Natural killer cell (primary cell): ENCODE measurements around the gene ADGRV1. TPM values are rescaled to one million over a fixed set of nuclear protein-coding genes. Genes with fewer than 3 reads are reported as not detected.

ENCODE experiments used
- ATAC-seq, 3 donors: fragments of 150-1000 bp in 2 of 3; fragments of 200-7000 bp in 1 of 3; cut with Tn5 transposase; 1 replicate in 1 of 3; 2 replicates in 2 of 3; pipeline ENCODE4 v1.10.0; 2021; ENCODE audit warnings: mild to moderate bottlenecking in 2 of 3, moderate library complexity in 2 of 3
- DNase-seq, 2 donors: peaks; one replicate each; pipeline versions ENCODE4 v3.0.0 to v3.0.0-alpha.2; 2013 to 2021; ENCODE audit warnings: mixed read lengths in 1 of 2
- H3K27ac ChIP-seq: one replicate; pipeline ENCODE4 v1.5.1; 2013; ENCODE audit warnings: mild to moderate bottlenecking, low read length
- H3K27me3 ChIP-seq: one replicate; pipeline ENCODE4 v1.6.1; 2013; ENCODE audit warnings: low read length; ENCODE audit not compliant: control insufficient read depth, insufficient read depth
- H3K36me3 ChIP-seq: one replicate; pipeline ENCODE4 v1.6.1; 2013; ENCODE audit warnings: low read length; ENCODE audit not compliant: control insufficient read depth, insufficient read depth
- H3K4me1 ChIP-seq: one replicate; pipeline ENCODE4 v1.6.1; 2013; ENCODE audit warnings: low read length; ENCODE audit not compliant: control insufficient read depth, insufficient read depth
- H3K4me3 ChIP-seq: one replicate; pipeline ENCODE4 v1.5.1; 2013; ENCODE audit warnings: low read length
- H3K9me3 ChIP-seq: one replicate; pipeline ENCODE4 v1.6.1; 2013; ENCODE audit warnings: low read length; ENCODE audit not compliant: control insufficient read depth, insufficient read depth
- H3K27ac Mint-ChIP-seq, 2 donors: one replicate each; pipeline ENCODE4 v1.8.0; 2022; ENCODE audit warnings: mild to moderate bottlenecking in 2 of 2, mixed read lengths in 2 of 2, moderate library complexity in 1 of 2
- H3K27me3 Mint-ChIP-seq, 2 donors: one replicate each; pipeline ENCODE4 v1.8.0; 2022; ENCODE audit warnings: low read depth in 2 of 2, mixed read lengths in 2 of 2
- H3K36me3 Mint-ChIP-seq: one replicate; pipeline ENCODE4 v1.8.0; 2022; ENCODE audit warnings: mixed read lengths
- H3K4me1 Mint-ChIP-seq, 2 donors: one replicate each; pipeline ENCODE4 v1.8.0; 2022; ENCODE audit warnings: mixed read lengths in 2 of 2
- H3K4me3 Mint-ChIP-seq: one replicate; pipeline ENCODE4 v1.8.0; 2022; ENCODE audit warnings: mild to moderate bottlenecking, moderate library complexity, mixed read lengths
- H3K9me3 Mint-ChIP-seq, 2 donors: one replicate each; pipeline ENCODE4 v1.8.0; 2022; ENCODE audit warnings: mixed read lengths in 2 of 2
- WGBS: methylation state at CpG from one replicate; pipeline ENCODE4 v1.1.7; 2013; ENCODE audit warnings: missing lambda C conversion rate; ENCODE audit not compliant: insufficient coverage; 5-methylcytosine and 5-hydroxymethylcytosine counted together
- intact Hi-C: fragments of 100-400 bp; cut with micrococcal nuclease; formaldehyde crosslinking; loops from one replicate; pipeline ENCODE4 v1.14.2; 2022
- total RNA-seq, 4 donors: library from RNA; stranded (reverse); fragments of 120-200 nt in 1 of 4; gene quantifications; one replicate each; pipeline versions ENCODE4 v1.2.3 to v1.2.4, GENCODE V29; 2013 to 2022
- TF ChIP-seq, protein P1 (sequence below): fragments of 200-600 bp; IDR thresholded peaks from one replicate; pipeline ENCODE4 v1.8.0; 2022; ENCODE audit warnings: antibody characterized with exemption

ADGRV1 gene
- total RNA-seq, 3 donors from 2014 or later (not counting 1 experiment from before 2014, with no cell fraction given) = 0.50 to 0.71 TPM; not detected in 1

GRCh38 chr5:91129748-91130147 is 571.2 kb downstream of the ADGRV1 start:
- no peak overlapping the region for H3K27ac Mint-ChIP-seq
- Histone ChIP-seq H3K9me3 (no peaks in the 10 kb centered on the region), H3K27me3 (no peaks in the 10 kb centered on the region), H3K27ac (no peak overlapping the region), H3K4me3 (no peak overlapping the region), H3K36me3 (no peaks in the 10 kb centered on the region), H3K4me1 (no peaks in the 10 kb centered on the region)
- no peak overlapping the region for H3K4me3 Mint-ChIP-seq
- no peaks in the 10 kb centered on the region for H3K9me3 Mint-ChIP-seq
- intact Hi-C loops = no loop called here
- H3K36me3 Mint-ChIP-seq = no peaks in the 10 kb centered on the region
- no peak for ATAC-seq
- WGBS = 89% methylated on average over 1 of the region's 1 CpG
- DNase-seq = no peak
- H3K4me1 Mint-ChIP-seq = no peaks in the 10 kb centered on the region
- TF ChIP-seq, protein P1, sequence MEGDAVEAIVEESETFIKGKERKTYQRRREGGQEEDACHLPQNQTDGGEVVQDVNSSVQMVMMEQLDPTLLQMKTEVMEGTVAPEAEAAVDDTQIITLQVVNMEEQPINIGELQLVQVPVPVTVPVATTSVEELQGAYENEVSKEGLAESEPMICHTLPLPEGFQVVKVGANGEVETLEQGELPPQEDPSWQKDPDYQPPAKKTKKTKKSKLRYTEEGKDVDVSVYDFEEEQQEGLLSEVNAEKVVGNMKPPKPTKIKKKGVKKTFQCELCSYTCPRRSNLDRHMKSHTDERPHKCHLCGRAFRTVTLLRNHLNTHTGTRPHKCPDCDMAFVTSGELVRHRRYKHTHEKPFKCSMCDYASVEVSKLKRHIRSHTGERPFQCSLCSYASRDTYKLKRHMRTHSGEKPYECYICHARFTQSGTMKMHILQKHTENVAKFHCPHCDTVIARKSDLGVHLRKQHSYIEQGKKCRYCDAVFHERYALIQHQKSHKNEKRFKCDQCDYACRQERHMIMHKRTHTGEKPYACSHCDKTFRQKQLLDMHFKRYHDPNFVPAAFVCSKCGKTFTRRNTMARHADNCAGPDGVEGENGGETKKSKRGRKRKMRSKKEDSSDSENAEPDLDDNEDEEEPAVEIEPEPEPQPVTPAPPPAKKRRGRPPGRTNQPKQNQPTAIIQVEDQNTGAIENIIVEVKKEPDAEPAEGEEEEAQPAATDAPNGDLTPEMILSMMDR = no peak
- H3K27me3 Mint-ChIP-seq = peaks cover 0 to 10% of the 10 kb centered on the region in 2 donors

GRCh38 chr5:91130759-91131158 is 572.2 kb downstream of the ADGRV1 start:
- no peak overlapping the region for H3K4me3 ChIP-seq
- 100% methylated on average over 3 of the region's 3 CpGs for WGBS
- no peaks in the 10 kb centered on the region for H3K36me3 Mint-ChIP-seq
- no peaks in the 10 kb centered on the region for H3K4me1 ChIP-seq
- H3K27me3 Mint-ChIP-seq = peaks cover 0 to 12% of the 10 kb centered on the region in 2 donors
- H3K9me3 Mint-ChIP-seq = no peaks in the 10 kb centered on the region
- no peaks in the 10 kb centered on the region for H3K9me3 ChIP-seq
- TF ChIP-seq, protein P1 = no peak
- DNase-seq = no peak
- H3K4me3 Mint-ChIP-seq = no peak overlapping the region
- no peaks in the 10 kb centered on the region for H3K27me3 ChIP-seq
- intact Hi-C loops = no loop called here
- H3K36me3 ChIP-seq = no peaks in the 10 kb centered on the region
- no peak overlapping the region for H3K27ac Mint-ChIP-seq
- H3K4me1 Mint-ChIP-seq = no peaks in the 10 kb centered on the region
- no peak overlapping the region for H3K27ac ChIP-seq
- no peak for ATAC-seq

- H3K27me3 ChIP-seq = no peaks in the 10 kb centered on the region
- H3K4me3 Mint-ChIP-seq = no peak overlapping the region
- TF ChIP-seq, protein P1 = no peak
- no peak overlapping the region for H3K27ac ChIP-seq
- H3K36me3 ChIP-seq = no peaks in the 10 kb centered on the region
- ATAC-seq (no peak), DNase-seq (peak in 1 of 2 donors; percentile 4)
- H3K9me3 ChIP-seq = no peaks in the 10 kb centered on the region
- no peak overlapping the region for H3K27ac Mint-ChIP-seq
- peaks cover 0 to 9% of the 10 kb centered on the region in 2 donors for H3K27me3 Mint-ChIP-seq
- no peaks in the 10 kb centered on the region for H3K36me3 Mint-ChIP-seq
- H3K9me3 Mint-ChIP-seq = no peaks in the 10 kb centered on the region
- H3K4me1 ChIP-seq = no peaks in the 10 kb centered on the region
- H3K4me1 Mint-ChIP-seq = no peaks in the 10 kb centered on the region
- 74% methylated on average over 2 of the region's 2 CpGs for WGBS
- intact Hi-C loops = no loop called here
- H3K4me3 ChIP-seq = no peak overlapping the region
These were observed 574.0 kb downstream of the ADGRV1 start for GRCh38 chr5:91132550-91132949.

DNA sequence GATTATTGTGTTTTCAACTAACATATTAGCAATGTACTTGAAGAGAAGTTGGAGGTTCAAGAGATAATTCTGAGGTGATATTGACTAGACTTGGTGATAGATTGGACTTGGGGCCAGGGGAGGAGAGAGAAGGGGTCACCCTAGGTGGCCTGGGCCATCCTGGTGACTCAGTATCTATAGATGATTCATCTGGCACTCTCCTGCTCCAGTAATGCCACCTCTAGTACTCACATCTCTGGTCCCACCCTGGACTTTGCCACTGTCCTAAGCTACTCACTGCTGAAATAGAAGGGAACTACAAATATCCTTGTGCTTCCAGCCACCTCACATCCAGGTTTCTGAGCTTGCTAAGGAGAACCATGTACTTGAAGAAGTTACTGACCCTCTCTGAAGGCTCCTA is 574.6 kb downstream of the ADGRV1 start:
- Histone ChIP-seq H3K36me3 (no peaks in the 10 kb centered on the region), H3K9me3 (no peaks in the 10 kb centered on the region), H3K27ac (no peak overlapping the region), H3K4me3 (no peak overlapping the region), H3K4me1 (no peaks in the 10 kb centered on the region), H3K27me3 (no peaks in the 10 kb centered on the region)
- DNase-seq (no peak), ATAC-seq (no peak)
- no peaks in the 10 kb centered on the region for H3K9me3 Mint-ChIP-seq
- TF ChIP-seq, protein P1 = no peak
- H3K27me3 Mint-ChIP-seq = peaks cover 0 to 9% of the 10 kb centered on the region in 2 donors
- no peak overlapping the region for H3K4me3 Mint-ChIP-seq
- no peak overlapping the region for H3K27ac Mint-ChIP-seq
- no peaks in the 10 kb centered on the region for H3K36me3 Mint-ChIP-seq
- intact Hi-C loops = no loop called here
- no peaks in the 10 kb centered on the region for H3K4me1 Mint-ChIP-seq
